HG03432 (cell line): ENCODE results near the gene CKM.
"Not testable (repeated sequence)": the region's sequence is repeated elsewhere in the genome, so short reads cannot be mapped to it uniquely, and the experiment has no call there.

Experiments
- ATAC-seq: cut with Tn5 transposase; IDR thresholded peaks from one replicate; pipeline ENCODE4 v1.9.1; 2021; ENCODE audit warnings: mild to moderate bottlenecking, moderate library complexity; ENCODE audit not compliant: unreplicated experiment

Gene CKM

DNA sequence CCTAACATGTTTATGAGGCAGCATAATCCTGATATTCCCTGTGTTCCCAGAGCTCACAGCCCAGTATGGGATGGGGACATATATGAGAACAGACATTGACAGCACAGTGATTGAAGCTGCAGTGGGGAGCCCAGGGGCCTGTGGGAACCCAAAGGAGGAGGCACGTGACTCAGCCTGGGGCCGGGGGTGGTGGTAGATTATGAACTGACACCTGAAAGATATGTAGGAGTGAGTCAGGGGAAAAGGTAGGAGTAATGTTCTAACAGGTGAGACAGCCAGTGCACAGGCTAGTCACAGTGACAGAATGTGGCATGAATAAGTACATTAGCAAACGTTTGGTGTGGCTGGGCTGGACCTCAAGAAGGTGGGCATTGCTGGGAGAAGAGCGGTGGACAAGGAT lies 29.0 kb downstream of the CKM start:
- ATAC-seq, result no peak

DNA sequence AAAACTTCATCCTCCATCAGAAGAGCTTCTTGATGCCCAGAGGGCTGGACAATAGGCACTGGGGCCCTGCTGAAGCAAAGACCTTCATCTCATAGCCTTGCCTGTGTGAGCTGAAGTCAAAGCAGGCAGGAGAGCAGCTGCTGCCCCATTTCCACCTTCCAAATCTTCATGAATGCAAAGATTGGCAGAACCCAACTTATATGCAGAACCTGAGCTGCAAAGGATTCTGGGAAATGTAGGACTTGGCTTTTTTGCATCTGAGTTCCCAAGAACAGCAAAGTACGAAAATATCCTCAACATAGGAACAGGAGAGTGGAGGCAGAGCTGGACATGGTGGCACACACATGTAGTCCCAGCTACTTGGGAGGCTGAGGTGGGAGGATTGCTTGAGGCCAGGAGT lies 30.8 kb downstream of the CKM start:
- ATAC-seq, result no peak

DNA sequence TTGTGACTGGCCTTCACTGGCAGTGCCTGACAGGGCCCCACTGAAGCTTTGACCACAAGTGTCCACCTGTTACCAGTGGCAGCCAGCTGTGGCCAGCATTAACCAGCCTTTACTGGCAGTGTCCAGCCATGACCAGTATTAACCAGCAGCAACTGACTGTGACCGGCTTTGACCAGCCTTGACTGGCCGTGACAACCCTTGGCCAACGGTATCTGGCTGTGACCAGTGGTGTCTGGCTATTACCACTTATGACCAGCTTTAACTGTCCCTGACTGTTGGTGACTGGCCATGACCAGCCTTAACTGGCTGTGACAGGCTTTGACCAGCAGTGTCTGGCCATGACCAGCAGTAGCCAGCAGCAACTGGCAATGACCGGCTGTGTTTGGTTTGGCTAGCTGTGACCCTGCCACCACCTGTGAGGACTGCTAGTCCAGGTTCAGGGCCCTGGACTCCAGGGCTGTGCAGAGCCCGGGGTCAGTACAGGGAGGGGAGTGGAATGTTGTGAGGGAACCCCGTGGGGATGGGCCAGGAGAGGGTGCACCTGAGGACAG lies 32.2 kb downstream of the CKM start:
- no peak for ATAC-seq

DNA sequence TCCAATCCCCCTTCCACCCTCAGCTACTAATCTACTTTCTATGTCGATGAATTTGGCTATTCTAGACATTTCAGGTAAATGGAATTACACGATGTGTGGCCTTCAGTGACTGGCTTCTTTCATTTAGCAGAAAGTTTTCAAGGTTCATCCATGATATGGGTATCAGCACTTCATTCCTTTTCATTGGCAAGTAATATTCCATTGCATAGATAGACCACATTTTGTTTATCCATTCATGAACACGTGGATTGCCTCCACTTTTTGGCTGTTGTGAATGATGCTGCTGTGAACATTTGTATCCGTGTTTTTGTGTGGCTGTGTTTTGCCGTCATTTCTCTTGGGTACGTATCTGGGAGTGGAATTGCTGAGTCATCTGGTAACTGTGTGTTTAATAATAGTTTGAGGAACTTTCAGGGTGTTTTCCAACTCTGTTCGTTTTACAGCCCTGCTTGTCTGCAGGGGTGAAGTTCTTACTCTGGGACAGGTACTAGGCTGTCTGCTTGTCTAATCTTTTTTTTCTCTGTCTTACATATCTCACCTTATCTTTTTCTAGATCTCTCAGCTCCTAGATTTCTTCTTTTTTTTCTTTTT lies 39.1 kb downstream of the CKM start:
- no peak for ATAC-seq

DNA sequence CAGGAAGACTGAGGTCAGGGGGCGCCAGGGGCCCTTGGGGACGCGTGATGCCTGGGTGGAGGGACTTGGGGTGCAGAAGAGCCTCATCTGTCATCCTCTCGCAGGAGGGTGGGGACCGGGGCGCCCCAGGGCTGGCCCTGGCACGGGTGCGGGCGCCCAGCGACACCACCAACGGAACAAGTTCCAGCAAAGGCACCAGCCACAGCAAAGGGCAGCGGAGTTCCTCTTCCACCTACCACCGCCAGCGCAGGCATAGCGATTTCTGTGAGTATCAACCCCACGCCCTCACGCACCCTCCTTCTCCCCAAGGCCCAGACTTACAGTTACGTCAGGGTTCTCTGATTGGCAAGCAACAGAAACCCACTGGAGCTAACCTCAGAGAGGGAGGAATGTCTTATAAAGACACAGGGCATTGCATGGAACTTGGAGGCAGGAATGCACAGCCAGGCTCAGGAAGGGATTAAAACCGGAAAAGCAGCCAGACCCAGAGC lies 42.2 kb downstream of the CKM start:
- ATAC-seq, result no peak

DNA sequence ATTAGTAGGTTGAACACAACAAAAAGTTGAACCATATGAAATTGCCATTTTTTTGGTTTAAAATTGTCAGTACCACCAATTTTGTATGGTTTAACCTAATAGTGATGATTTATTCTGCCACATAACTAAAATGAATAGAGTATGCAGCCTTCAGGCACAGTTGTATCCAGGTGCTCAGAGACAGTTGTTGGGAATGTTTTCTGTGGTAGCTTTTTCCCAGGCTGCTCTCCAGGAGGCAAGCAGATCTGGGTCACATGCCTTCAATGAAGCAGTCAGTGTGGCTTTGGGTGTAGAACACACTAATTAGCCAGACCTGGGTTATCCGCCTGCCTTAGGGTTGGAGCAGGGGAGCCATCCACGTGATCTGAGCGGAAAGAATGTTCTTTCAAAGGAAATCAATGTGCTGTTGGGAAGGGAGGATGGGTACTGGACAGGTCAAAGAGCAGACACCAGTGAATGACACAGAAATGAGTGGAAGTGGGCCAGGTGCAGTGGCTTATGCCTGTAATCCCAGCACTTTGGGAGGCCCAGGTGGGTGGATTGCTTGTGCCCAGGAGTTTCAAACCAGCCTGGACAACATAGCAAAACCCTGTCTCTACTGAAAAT lies 43.0 kb downstream of the CKM start:
- no peak for ATAC-seq

DNA sequence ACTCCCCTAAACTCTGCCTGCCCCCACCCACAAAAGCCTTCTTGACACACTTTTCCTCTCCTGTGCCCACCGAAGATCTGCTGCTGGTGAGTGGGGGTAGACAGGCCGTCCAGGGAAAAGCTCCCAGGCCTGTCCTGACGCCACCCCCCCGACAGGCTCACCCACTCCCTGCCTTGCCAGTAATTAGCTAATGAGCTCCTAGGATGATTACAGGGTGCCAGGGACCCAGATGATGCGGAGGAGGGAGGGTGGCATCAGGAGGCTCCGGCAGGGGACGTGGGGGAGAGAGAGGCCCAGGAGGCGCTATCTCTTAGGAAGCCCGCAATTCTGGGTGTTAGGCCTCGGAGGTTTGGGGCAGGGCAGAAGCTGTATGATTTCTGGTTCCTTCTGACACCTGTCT lies 44.6 kb downstream of the CKM start:
- no peak for ATAC-seq

DNA sequence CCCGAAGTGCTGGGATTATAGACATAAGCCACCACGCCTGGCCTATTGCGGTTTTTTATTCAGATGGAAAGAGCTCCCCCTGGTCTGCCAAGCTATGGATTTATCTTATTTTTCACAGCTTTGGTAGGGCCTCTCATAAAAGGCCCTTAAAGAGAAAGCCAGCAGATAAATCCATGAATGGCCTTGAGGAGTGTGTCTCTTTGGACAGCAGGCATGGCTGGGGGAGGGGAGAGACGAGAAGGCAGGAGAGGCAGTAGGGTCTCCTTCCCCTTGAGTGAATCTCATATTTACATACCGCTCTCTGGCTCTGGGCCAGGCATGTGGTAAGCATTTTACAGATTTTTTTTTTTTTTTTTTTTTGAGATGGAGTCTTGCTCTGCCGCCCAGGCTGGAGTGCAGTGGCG lies 46.4 kb downstream of the CKM start:
- no peak for ATAC-seq

DNA sequence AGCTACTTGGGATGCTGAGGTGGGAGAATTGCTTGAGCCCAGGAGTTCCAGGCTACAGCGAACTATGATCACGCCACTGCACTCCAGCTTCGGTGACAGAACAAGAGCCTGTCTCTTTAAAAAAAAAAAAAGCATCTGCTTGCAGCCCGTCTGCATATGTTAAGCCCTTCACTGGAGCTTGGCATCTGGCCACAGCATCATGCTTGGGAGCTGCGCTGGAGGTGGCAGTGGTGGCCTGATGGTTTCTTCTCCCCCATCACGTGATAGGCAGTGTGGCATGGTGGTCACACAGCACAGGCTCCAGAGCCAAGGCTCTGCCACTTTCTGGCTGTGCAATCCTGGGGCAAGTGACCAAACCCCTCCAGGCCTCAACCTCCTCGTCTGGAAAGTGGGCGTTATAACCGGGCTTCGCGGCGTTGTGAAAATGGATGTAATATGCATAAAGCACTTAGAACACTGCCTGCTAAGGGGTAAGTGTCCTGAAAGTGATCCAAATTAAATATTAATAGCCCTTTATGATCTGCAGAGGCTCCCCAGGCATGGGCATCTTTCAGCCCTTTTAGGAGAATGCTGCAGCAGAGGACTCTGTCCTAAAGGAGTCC lies 47.2 kb downstream of the CKM start:
- ATAC-seq, result no peak

DNA sequence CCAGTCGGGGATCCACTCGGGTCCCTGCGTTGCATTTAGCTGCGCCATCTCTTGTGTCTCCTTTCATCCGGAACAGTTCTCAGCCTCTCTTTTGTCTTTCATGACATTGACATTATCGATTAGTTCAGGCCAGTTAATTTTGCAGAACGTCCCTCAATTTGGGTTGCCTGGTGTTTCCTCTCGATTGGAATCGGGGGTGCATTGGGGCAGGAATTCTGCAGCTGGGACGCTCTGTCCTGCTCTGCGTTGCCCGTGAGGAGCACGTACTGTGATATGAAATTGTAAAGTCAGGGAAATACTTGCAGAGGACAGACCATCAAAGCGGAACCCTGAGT lies 49.2 kb downstream of the CKM start:
- ATAC-seq, result no peak

DNA sequence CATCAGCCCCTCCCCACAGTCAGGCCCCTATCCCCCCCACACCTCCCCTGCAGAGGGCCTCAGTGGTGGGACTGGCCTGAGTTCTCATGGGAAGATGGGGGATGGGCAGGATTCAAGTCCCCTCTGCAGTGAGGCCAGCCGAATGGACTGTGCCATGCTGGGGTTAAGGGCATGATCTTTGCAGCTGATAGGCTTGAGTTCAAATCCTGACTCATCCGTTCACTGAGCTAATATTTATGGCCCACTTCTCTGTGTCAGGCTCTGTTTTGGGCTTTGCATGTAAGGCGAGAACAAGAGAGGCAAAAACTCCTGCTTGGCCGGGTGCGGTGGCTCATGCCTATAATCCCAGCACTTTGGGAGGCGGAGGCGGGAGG lies 51.0 kb downstream of the CKM start:
- no peak for ATAC-seq

DNA sequence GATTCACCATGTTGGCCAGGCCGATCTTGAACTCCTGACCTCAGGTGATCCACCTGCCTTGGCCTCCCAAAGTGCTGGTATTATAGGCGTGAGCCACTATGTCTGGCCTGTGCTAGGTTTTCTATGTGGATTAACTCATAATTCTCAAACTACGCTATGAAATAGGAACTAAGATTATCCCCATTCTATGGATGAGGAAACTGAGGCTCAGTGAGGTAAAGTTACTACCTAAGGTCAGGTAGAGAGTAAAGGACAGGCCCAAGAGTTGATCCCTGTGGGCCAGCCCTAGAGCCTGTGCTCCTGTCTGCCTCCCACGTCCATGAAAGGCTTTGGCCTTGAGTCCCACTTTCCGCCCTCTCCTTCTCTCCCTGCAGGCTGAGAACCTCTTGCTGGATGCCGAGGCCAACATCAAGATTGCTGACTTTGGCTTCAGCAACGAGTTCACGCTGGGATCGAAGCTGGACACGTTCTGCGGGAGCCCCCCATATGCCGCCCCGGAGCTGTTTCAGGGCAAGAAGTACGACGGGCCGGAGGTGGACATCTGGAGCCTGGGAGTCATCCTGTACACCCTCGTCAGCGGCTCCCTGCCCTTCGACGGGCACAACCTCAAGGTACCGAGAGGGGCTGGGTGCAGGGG lies 51.5 kb downstream of the CKM start:
- no peak for ATAC-seq

DNA sequence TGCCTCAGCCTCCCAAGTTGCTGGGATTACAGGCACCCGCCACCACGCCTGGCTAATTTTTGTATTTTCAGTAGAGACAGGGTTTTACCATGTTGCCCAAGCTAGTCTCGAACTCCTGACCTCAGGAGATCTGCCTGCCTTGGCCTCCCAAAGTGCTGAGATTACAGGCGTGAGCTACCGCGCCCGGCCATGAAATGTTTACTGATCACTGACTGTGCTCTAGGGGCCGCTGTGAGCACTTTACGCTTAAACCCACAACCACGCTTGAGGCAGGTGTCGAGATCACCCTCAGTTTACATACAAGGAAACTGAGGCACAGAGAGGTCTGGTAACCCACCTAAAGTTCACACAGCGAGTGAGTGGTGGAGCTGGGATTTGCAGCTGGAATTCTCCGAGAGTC lies 52.7 kb downstream of the CKM start:
- not testable (repeated sequence) for ATAC-seq

DNA sequence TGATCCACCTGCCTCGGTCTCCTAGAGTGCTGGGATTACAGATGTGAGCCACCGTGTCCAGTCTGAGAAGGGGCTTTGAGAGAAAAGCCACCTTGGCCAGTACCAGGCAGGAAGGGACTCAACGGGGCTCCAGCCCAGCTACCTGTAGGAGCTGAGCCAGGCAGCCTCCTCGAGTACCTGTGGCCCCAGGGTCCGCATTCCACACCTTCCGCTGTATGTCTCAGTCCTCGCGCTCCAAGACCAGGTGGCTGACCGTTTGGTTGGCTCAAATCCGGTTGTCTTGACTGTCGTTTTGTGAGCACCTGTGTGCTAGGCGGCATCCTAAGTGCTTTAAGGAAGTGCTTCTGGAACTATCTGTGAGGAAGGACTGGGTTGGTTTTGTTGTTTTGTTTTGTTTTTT lies 55.4 kb downstream of the CKM start:
- ATAC-seq, result no peak

DNA sequence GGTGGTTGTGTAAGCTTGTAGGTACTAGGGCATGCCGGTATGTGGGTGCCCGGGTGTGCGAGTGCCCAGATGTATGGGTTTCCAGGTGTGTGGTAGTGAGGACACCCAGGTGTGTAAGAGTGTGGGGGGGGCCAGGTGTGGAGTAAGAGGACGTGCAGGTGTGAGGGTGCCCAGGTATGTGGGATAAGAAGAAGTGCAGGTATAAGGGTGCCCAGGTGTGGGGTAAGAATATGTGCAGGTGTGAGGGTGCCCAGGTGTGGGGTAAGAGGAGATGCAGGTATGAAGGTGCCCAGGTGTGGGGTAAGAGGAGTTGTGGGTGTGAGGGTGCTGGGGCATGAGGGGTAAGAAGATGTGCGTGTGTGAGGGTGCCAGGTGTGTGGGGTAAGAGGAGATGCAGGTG lies 57.3 kb downstream of the CKM start:
- no peak for ATAC-seq

DNA sequence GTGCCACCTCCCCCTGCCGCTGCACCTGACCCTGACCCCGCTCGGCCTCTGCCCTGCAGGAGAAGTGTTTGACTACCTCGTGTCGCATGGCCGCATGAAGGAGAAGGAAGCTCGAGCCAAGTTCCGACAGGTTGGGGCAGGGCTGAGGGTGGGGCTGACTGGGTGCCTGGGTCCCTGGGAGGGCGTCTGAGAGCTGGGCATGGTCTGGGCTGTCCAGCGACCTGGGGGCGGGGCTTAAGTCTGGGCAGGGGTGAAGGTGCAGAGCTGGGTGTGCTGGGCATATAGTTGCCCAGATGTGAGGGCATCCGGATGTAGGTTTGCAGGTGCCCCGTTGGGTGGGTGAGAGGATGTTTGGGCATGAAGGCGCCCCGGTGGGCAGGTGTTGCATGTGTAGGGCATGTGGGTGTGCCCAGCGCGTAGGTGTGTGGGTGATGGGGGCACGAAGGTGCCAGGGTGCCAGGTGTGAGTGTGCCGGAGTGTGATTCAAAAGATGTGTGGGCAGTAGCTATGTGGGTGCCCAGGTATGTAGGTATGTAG lies 57.8 kb downstream of the CKM start:
- ATAC-seq, result no peak

DNA sequence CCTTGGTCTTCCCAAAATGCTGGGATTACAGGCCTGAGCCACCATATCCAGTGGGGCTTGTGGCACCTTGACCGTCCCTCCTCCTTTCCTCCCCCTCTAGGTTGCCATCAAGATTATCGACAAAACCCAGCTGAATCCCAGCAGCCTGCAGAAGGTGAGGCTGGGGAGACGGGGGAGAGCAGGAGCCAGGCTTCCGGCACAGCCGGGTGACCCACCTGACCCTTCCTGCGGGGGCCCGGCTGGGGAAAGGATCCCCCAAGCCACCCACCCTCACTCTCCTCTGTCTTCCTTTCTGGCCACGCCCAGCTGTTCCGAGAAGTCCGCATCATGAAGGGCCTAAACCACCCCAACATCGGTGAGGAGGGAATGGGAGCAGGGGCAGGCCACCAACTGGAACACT lies 59.7 kb downstream of the CKM start:
- ATAC-seq, result no peak

DNA sequence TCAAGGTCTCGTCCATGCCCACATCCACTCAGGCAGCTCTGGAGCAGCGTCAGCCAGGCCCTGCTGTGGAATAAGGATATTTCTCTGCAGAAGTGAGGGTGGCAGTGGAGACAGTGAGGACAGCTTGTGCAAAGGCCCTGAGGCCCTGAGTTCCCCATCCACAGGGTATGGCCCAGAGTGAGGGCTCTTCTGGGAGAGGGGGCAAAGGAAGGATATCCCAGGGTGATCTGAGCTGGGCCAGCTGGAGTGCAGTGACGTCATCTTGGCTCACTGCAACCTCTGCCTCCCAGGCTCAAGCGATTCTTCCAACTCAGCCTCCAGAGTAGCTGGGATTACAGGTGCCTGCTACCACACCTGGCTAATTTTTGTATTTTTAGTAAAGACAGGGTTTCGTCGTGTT lies 60.1 kb downstream of the CKM start:
- ATAC-seq, result no peak

DNA sequence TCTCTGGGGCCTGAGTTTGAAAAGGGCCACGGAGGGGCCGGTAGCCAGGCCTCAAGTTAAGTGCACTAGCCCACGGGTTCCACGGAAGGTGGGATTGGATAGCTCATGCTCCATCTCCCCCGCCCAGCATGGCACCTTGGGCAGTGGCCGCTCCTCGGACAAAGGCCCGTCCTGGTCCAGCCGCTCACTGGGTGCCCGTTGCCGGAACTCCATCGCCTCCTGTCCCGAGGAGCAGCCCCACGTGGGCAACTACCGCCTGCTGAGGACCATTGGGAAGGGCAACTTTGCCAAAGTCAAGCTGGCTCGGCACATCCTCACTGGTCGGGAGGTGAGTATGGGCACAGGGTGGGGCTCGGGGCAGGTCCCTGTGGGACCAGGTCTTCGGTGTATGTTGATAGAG lies 63.8 kb downstream of the CKM start:
- no peak for ATAC-seq

DNA sequence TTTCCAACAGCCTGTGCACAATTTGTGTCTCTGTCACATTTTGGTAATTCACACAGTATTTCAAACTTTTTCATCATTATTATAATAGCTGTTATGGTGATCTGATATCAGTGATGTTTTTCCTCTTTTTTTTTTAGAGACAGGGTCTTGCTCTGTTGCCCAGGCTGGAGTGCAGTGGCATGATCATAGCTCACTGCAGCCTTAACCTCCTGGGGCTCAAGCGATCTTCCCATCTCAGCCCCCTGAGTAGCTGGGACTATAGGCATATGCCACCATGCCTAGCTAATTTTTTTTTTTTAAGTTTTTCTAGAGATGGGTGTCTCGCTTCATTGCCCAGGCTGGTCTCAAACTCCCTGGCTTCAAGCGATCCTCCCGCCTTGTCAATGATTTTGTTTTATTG lies 65.8 kb downstream of the CKM start:
- ATAC-seq, result no peak
